Kidney (tissue), 14 donors: ENCODE results near the gene GNPAT. TPM values are rescaled to one million over a fixed set of nuclear protein-coding genes. Genes with fewer than 3 reads are reported as not detected.
A peak's percentile ranks its signal among the peaks of the same experiment; 100 is the strongest.

Experiments
- DNase-seq, 5 donors: peaks; one replicate each; pipeline ENCODE4 v3.0.0-alpha.2; 2013 to 2020
- FAIRE-seq: peaks from 2 replicates; lab custom pipeline; 2012; peaks lifted over from hg19 to GRCh38; lab: Jason Lieb, UNC
- H3K27ac ChIP-seq, 2 donors: one replicate each; pipeline ENCODE4 v1.7.0; 2013; ENCODE audit warnings: low read depth in 2 of 2, low read length in 2 of 2, inconsistent platforms in 1 of 2
- H3K27me3 ChIP-seq: one replicate; pipeline ENCODE4 v1.7.1; 2013; ENCODE audit warnings: low read length, inconsistent platforms; ENCODE audit not compliant: control insufficient read depth, insufficient read depth
- H3K36me3 ChIP-seq, 3 donors: one replicate each; pipeline versions ENCODE4 v1.7.0 to v1.7.1; 2013; ENCODE audit warnings: low read length in 3 of 3, control low read depth in 1 of 3, inconsistent platforms in 1 of 3; ENCODE audit not compliant: insufficient read depth in 3 of 3, control insufficient read depth in 2 of 3
- H3K4me1 ChIP-seq, 3 donors: one replicate each; pipeline versions ENCODE4 v1.7.0 to v1.7.1; 2013; ENCODE audit warnings: low read length in 3 of 3, inconsistent platforms in 1 of 3, low read depth in 1 of 3; ENCODE audit not compliant: control insufficient read depth in 2 of 3, insufficient read depth in 2 of 3
- H3K4me3 ChIP-seq, 3 donors: one replicate each; pipeline versions ENCODE4 v1.7.0 to v1.8.1; 2013; ENCODE audit warnings: low read length in 3 of 3, control low read depth in 1 of 3, inconsistent platforms in 1 of 3
- H3K9ac ChIP-seq, 3 donors: one replicate each; pipeline versions ENCODE4 v1.7.0 to v1.7.1; 2013; ENCODE audit warnings: low read length in 3 of 3, control low read depth in 1 of 3, inconsistent platforms in 1 of 3
- H3K9me3 ChIP-seq, 3 donors: one replicate each; pipeline versions ENCODE4 v1.7.0 to v1.7.1; 2013; ENCODE audit warnings: low read length in 3 of 3, control low read depth in 1 of 3, inconsistent platforms in 1 of 3; ENCODE audit not compliant: control insufficient read depth in 2 of 3, insufficient read depth in 1 of 3
- CTCF ChIP-seq: IDR thresholded peaks from 3 replicates; pipeline ENCODE4 v1.5.1; 2012; ENCODE audit warnings: mild to moderate bottlenecking, moderate library complexity, borderline replicate concordance; ENCODE audit not compliant: insufficient read depth; ENCODE audit errors: extremely low read depth
- intact Hi-C: fragments of 100-400 bp; cut with DNase I; formaldehyde crosslinking; loops from one replicate; pipeline ENCODE4 v1.11.1; 2022
- polyA plus RNA-seq: library from polyadenylated mRNA; stranded (reverse); fragments of 350-450 nt; fragmentation: Illumina TruSeq; extraction: RNeasy Lipid Tissue Mini Kit (QIAGEN cat#74804); gene quantifications from one replicate; pipeline ENCODE4 v1.2.3, GENCODE V29; 2014; ENCODE audit warnings: low read depth, low replicate concordance; ENCODE audit not compliant: insufficient read depth
- total RNA-seq: library from RNA; stranded (reverse); fragmentation: NEBNext Ultra II Directional; extraction: Animal tissue kit (Norgen Biotek cat#: 25700); gene quantifications from one replicate; pipeline ENCODE4 v1.2.1, GENCODE V29; 2021
- donor health status: control.
- donor health status: control.
- donor health status: control.
- donor health status: control.
- donor health status: control.
- donor health status: DM: yes; HTN: yes; CAD: no.
- donor health status: Normal renal cell carcinoma (clear cell type).

Gene GNPAT
- total and polyA plus RNA-seq, 2 donors from 2014 or later, result 31.2 to 33.7 TPM

- no peaks in the 10 kb centered on the region for H3K4me1 ChIP-seq
- H3K9me3 ChIP-seq, result no peaks in the 10 kb centered on the region
- no peak for TF ChIP-seq CTCF
- FAIRE-seq (no peak), DNase-seq (peak in 1 of 5 donors; percentile 24)
- H3K27ac ChIP-seq, result no peak overlapping the region
- H3K36me3 ChIP-seq, result no peaks in the 10 kb centered on the region
- H3K4me3 ChIP-seq, result no peak overlapping the region
- H3K9ac ChIP-seq, result no peak overlapping the region
- intact Hi-C loops, result loop anchor here (10.0 kb wide), 1 partner anchor 406 kb away; no protein-coding TSS in a partner anchor
- no peaks in the 10 kb centered on the region for H3K27me3 ChIP-seq
Observed at GRCh38 chr1:231200388-231201031, 40.5 kb upstream of the GNPAT start.

GRCh38 chr1:231201375-231201978 lies 39.5 kb upstream of the GNPAT start:
- no peaks in the 10 kb centered on the region for H3K9me3 ChIP-seq
- intact Hi-C loops, result loop anchor here (10.0 kb wide), 1 partner anchor 407 kb away; no protein-coding TSS in a partner anchor
- FAIRE-seq (no peak), DNase-seq (no peak)
- no peak overlapping the region for H3K4me3 ChIP-seq
- no peak for TF ChIP-seq CTCF
- H3K27me3 ChIP-seq, result no peaks in the 10 kb centered on the region
- no peak overlapping the region for H3K27ac ChIP-seq
- H3K4me1 ChIP-seq, result no peaks in the 10 kb centered on the region
- H3K9ac ChIP-seq, result no peak overlapping the region
- H3K36me3 ChIP-seq, result no peaks in the 10 kb centered on the region

GRCh38 chr1:231201979-231202633 lies 38.9 kb upstream of the GNPAT start:
- Histone ChIP-seq H3K27me3 (no peaks in the 10 kb centered on the region), H3K9me3 (no peaks in the 10 kb centered on the region), H3K36me3 (no peaks in the 10 kb centered on the region), H3K9ac (no peak overlapping the region), H3K27ac (no peak overlapping the region), H3K4me3 (no peak overlapping the region), H3K4me1 (no peaks in the 10 kb centered on the region)
- DNase-seq, result no peak
- no peak for FAIRE-seq
- intact Hi-C loops, result loop anchor here (10.0 kb wide), 1 partner anchor 407 kb away; no protein-coding TSS in a partner anchor
- no peak for TF ChIP-seq CTCF
